Measurements from ENCODE around the gene SLC1A2. TPM values are rescaled to one million over a fixed set of nuclear protein-coding genes. Genes with fewer than 3 reads are reported as not detected.

SLC1A2 gene
- total RNA-seq, 1 experiment from 2014 or later = 0.25 TPM

DNA sequence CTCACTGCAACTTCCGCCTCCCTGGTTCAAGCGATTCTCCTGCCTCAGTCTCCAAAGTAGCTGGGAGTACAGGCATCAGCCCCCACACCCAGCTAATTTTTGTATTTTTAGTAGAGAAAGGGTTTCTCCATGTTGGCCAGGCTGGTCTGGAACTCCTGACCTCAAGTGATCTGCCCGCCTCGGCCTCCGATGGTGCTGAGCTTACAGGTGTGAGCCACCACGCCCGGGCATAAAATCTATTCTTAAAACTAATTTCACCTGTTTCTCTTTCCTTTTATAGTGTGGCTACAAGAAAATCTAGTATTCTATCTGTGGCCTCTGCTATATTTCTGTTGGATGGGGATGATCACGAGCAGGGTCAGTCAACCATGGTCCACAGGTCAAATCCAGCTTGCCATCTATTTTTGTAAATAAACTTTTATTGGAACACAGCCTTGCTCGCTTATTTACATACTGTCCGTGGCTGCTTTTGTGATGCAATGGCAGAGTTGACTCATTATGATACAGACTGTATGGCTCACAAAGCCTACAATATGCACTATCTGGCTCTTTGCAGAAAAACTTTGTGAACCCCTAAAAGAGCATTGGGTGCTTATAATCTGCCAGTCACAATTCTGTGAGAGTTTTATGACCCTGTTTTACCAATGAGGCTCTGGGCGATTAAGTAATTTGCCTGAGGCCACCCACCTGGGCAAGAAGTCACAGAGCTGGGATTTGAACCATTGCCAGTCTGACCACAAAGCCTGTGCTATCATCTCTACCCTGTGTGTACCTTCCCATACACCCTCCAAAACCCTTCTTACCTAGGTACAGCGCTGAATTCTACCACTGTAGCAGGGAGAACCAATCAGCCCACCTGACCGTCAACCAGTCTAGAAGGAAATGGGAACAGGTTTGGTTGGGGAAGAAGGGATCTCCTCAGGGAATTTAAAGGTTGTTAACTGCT lies 28.3 kb downstream of the SLC1A2 start:
- peak; percentile 41; the same call in 1 of the 2 replicates for ATAC-seq
- H4K20me1 ChIP-seq (ENCODE audit: insufficient read depth) = no peaks in the 10 kb centered on the region
- H3K27me3 ChIP-seq (ENCODE audit: insufficient read depth, low read length) = no peaks in the 10 kb centered on the region
- peak overlapping the region; percentile 78 for H2AFZ ChIP-seq (ENCODE audit: low read depth, low read length, poor library complexity, severe bottlenecking)
- H3K9me2 ChIP-seq (ENCODE audit: insufficient read depth) = no peaks in the 10 kb centered on the region
- ChIA-PET RAD21 (ENCODE audit: low non-redundant PET in 1 of 2, low total read pairs in 2 of 2, uncharacterized antibody in 2 of 2, unreplicated experiment in 2 of 2) (interaction anchor here (0.7 to 1.3 kb wide), 3 partner anchors 155 to 464 kb away, joined by 3 to 4 read pairs (median 3); no protein-coding TSS in a partner anchor), POLR2A (interaction anchor here (1.0 kb wide), 1 partner anchor 388 kb away, joined by 3 read pairs; no protein-coding TSS in a partner anchor), CTCF (interaction anchor here (0.8 to 4.0 kb wide), 6 partner anchors 21 to 492 kb away, joined by 3 to 37 read pairs (median 4); no protein-coding TSS in a partner anchor)
- TF ChIP-seq SP1 (IDR thresholded peaks at IDR 0.05; ENCODE audit: low read depth) (peak; percentile 51; the same call in 1 of the 2 replicates), EZH2 (IDR thresholded peaks at IDR 0.05) (no peak), YY1 (IDR thresholded peaks at IDR 0.05; ENCODE audit: extremely low read depth, insufficient replicate concordance, low read depth, low read length) (no peak), CBX3 (IDR thresholded peaks at IDR 0.05; ENCODE audit: low read depth) (peak; percentile 63; the same call in 1 of the 2 replicates), CEBPB (IDR thresholded peaks at IDR 0.05; ENCODE audit: low read depth) (peak; percentile 86), ZFX (IDR thresholded peaks at IDR 0.05) (no peak), FOSL1 (IDR thresholded peaks at IDR 0.05; ENCODE audit: low read depth) (peak; percentile 74), RAD21 (IDR thresholded peaks at IDR 0.05; ENCODE audit: low read depth) (0 out of 2 replicates have a peak, but pooled peaks have one; percentile 17), TCF7L2 (IDR thresholded peaks at IDR 0.05; ENCODE audit: borderline replicate concordance, extremely low read depth, insufficient read depth, insufficient read length) (no peak), JUND (IDR thresholded peaks at IDR 0.05) (peak; percentile 40; the same call in 1 of the 2 replicates), POLR2A (IDR thresholded peaks at IDR 0.05; ENCODE audit: borderline replicate concordance, extremely low read depth, insufficient read depth, insufficient read length) (no peak)
- TF ChIP-seq, protein P1, sequence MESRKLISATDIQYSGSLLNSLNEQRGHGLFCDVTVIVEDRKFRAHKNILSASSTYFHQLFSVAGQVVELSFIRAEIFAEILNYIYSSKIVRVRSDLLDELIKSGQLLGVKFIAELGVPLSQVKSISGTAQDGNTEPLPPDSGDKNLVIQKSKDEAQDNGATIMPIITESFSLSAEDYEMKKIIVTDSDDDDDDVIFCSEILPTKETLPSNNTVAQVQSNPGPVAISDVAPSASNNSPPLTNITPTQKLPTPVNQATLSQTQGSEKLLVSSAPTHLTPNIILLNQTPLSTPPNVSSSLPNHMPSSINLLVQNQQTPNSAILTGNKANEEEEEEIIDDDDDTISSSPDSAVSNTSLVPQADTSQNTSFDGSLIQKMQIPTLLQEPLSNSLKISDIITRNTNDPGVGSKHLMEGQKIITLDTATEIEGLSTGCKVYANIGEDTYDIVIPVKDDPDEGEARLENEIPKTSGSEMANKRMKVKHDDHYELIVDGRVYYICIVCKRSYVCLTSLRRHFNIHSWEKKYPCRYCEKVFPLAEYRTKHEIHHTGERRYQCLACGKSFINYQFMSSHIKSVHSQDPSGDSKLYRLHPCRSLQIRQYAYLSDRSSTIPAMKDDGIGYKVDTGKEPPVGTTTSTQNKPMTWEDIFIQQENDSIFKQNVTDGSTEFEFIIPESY (IDR thresholded peaks at IDR 0.05; ENCODE audit: extremely low read depth, insufficient replicate concordance, low read length) = no peak
- TF ChIP-seq, protein P2, sequence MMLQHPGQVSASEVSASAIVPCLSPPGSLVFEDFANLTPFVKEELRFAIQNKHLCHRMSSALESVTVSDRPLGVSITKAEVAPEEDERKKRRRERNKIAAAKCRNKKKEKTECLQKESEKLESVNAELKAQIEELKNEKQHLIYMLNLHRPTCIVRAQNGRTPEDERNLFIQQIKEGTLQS (IDR thresholded peaks at IDR 0.05) = peak; percentile 73
- no peak overlapping the region for H3K4me3 ChIP-seq (replicated peaks in 1 of 2; ENCODE audit: low read depth in 1 of 2, low read length in 2 of 2)
- DNase-seq (ENCODE audit: low read depth, low spot score) = no peak
- no peak overlapping the region for H3K9ac ChIP-seq (ENCODE audit: low read length)
- no peaks in the 10 kb centered on the region for H3K36me3 ChIP-seq (ENCODE audit: control insufficient read depth in 1 of 2, insufficient read depth in 2 of 2, low read length in 2 of 2)
- H3K4me2 ChIP-seq (ENCODE audit: low read length) = peak overlapping the region; percentile 42
- H3K79me2 ChIP-seq (ENCODE audit: insufficient read depth, low read length) = no peaks in the 10 kb centered on the region
- intact Hi-C loops (cut with micrococcal nuclease) = loop anchor here (5.0 kb wide), 4 partner anchors 154 to 1024 kb away; no protein-coding TSS in a partner anchor
- no peaks in the 10 kb centered on the region for H3K9me3 ChIP-seq (ENCODE audit: control insufficient read depth in 1 of 2, insufficient read depth in 1 of 2, low read depth in 1 of 2, low read length in 2 of 2)
- BruUV-seq (replicated peaks) = no TSS peak
- no peak overlapping the region for H3K27ac ChIP-seq (ENCODE audit: low read depth, low read length)
- H3K4me1 ChIP-seq (ENCODE audit: control insufficient read depth in 1 of 2, insufficient read depth in 2 of 2, low read length in 2 of 2) = peaks cover 15 to 18% of the 10 kb centered on the region in 2 experiments

Data from HCT116 (cell line).